Measurements from ENCODE around the gene TPCN1. TPM values are rescaled to one million over a fixed set of nuclear protein-coding genes. Genes with fewer than 3 reads are reported as not detected.

Gene TPCN1
- total and polyA plus RNA-seq, 2 of the 13 experiments (the other 11 are each of a cell fraction or from before 2014, with no cell fraction given): 8.0 to 26.8 TPM

DNA sequence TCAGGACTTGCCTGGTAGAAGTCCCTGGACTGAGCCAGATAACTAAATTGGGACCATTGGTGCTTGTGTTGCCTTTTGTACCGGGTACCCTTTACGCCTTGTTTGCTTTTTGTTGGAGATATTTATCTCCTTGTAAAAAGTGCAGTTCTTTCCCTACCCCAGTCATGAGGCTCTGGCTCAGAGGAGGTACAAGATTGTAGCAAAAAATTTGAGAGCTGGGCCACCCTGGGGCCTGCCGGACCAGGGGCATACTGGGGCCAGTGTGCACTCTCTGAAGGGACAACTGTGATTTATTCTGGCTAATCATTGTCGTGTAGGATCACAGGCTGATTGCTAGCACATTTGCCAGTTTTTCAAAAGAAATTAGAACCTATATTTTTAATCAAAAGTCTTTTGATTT, 13.2 kb downstream of the TPCN1 start (continued):
- TF ChIP-seq SOX13 (IDR thresholded peaks at IDR 0.05) (no peak), SOX13 (CRISPR knock-in tag; conservative IDR thresholded peaks at IDR 0.05 in 1 of 2, IDR thresholded peaks at IDR 0.05 in 1 of 2) (no peak), CHD2 (IDR thresholded peaks at IDR 0.05; ENCODE audit: low read depth, low read length) (no peak), MIXL1 (CRISPR knock-in tag; IDR thresholded peaks at IDR 0.05) (no peak), KLF11 (CRISPR knock-in tag; IDR thresholded peaks at IDR 0.05) (no peak)
- TF ChIP-seq, protein P1, sequence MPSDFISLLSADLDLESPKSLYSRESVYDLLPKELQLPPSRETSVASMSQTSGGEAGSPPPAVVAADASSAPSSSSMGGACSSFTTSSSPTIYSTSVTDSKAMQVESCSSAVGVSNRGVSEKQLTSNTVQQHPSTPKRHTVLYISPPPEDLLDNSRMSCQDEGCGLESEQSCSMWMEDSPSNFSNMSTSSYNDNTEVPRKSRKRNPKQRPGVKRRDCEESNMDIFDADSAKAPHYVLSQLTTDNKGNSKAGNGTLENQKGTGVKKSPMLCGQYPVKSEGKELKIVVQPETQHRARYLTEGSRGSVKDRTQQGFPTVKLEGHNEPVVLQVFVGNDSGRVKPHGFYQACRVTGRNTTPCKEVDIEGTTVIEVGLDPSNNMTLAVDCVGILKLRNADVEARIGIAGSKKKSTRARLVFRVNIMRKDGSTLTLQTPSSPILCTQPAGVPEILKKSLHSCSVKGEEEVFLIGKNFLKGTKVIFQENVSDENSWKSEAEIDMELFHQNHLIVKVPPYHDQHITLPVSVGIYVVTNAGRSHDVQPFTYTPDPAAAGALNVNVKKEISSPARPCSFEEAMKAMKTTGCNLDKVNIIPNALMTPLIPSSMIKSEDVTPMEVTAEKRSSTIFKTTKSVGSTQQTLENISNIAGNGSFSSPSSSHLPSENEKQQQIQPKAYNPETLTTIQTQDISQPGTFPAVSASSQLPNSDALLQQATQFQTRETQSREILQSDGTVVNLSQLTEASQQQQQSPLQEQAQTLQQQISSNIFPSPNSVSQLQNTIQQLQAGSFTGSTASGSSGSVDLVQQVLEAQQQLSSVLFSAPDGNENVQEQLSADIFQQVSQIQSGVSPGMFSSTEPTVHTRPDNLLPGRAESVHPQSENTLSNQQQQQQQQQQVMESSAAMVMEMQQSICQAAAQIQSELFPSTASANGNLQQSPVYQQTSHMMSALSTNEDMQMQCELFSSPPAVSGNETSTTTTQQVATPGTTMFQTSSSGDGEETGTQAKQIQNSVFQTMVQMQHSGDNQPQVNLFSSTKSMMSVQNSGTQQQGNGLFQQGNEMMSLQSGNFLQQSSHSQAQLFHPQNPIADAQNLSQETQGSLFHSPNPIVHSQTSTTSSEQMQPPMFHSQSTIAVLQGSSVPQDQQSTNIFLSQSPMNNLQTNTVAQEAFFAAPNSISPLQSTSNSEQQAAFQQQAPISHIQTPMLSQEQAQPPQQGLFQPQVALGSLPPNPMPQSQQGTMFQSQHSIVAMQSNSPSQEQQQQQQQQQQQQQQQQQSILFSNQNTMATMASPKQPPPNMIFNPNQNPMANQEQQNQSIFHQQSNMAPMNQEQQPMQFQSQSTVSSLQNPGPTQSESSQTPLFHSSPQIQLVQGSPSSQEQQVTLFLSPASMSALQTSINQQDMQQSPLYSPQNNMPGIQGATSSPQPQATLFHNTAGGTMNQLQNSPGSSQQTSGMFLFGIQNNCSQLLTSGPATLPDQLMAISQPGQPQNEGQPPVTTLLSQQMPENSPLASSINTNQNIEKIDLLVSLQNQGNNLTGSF (CRISPR knock-in tag; IDR thresholded peaks at IDR 0.05): no peak

DNA sequence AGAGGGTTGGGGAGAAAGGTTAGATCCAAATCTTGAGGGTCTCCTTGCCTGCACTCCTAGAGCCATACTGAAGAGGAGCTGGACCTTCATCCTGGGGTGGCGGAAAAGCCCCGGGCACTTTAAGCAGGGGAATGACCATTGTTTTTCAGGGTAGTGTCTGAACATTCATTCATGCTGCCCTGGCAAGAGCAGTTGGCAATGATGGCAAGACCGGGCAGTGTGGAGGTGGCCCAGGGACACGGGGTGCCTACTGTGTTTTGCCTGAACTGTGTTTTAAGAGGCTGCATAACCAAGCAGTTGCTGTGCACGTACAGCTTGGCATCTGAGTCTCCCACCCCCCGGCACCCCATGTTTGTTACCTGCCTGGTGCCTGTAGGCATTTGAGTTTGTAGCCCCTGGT, 14.7 kb downstream of the TPCN1 start:
- FAIRE-seq (no peak), ATAC-seq (no peak), DNase-seq (ENCODE audit: low spot score) (no peak)
- Histone ChIP-seq H3K9ac (ENCODE audit: insufficient read depth, low read depth, low read length) (no peak overlapping the region), H3K27me3 (ENCODE audit: control insufficient read depth in 1 of 2, insufficient read depth in 2 of 2, low read length in 2 of 2) (no peaks in the 10 kb centered on the region), H3K4me1 (ENCODE audit: insufficient read depth, low read length) (peaks cover 52% of the 10 kb centered on the region), H3K9me3 (ENCODE audit: low read length) (no peaks in the 10 kb centered on the region), H3K36me3 (replicated peaks in 1 of 2; ENCODE audit: control insufficient read depth in 1 of 2, insufficient read depth in 2 of 2, low read length in 2 of 2) (peaks cover 7 to 11% of the 10 kb centered on the region in 2 experiments; a peak in 4 of 5 replicates), H3K27ac (ENCODE audit: extremely low read length, insufficient read depth, low read length) (no peak overlapping the region), H2AFZ (ENCODE audit: low read length) (no peak overlapping the region), H3K4me2 (ENCODE audit: low read depth, low read length) (no peak overlapping the region), H3K79me2 (ENCODE audit: insufficient read depth, low read length) (no peaks in the 10 kb centered on the region), H4K20me1 (ENCODE audit: insufficient read depth, low read length) (no peaks in the 10 kb centered on the region), H3K4me3 (replicated peaks in 1 of 3; ENCODE audit: insufficient read depth in 1 of 3, low read depth in 2 of 3, low read length in 3 of 3) (no peak overlapping the region)
- CTCF ChIA-PET (ENCODE audit: low intra/inter-chr PET ratio, low total read pairs): no interaction called here
- in situ Hi-C loops (cut with HindIII; ENCODE audit: extremely low pct_ligation_motif_present, low pct_unique_long_range_greater_than_20kb) (no loop called here), intact Hi-C loops (cut with micrococcal nuclease; ENCODE audit: unreplicated experiment) (no loop called here)
- WGBS (ENCODE audit: low lambda C conversion rate): 96% methylated on average over 4 of the region's 6 CpGs
- POLR2A ChIA-PET: interaction anchor here (1.0 to 3.7 kb wide), 2 partner anchors 10 to 14 kb away, joined by 3 to 17 read pairs; partner anchors contain the start of gene TPCN1
- no TSS peak for BruUV-seq (replicated peaks)
- no peak for TF ChIP-seq MED13 (CRISPR knock-in tag; IDR thresholded peaks at IDR 0.05)
- TF ChIP-seq, protein P2, sequence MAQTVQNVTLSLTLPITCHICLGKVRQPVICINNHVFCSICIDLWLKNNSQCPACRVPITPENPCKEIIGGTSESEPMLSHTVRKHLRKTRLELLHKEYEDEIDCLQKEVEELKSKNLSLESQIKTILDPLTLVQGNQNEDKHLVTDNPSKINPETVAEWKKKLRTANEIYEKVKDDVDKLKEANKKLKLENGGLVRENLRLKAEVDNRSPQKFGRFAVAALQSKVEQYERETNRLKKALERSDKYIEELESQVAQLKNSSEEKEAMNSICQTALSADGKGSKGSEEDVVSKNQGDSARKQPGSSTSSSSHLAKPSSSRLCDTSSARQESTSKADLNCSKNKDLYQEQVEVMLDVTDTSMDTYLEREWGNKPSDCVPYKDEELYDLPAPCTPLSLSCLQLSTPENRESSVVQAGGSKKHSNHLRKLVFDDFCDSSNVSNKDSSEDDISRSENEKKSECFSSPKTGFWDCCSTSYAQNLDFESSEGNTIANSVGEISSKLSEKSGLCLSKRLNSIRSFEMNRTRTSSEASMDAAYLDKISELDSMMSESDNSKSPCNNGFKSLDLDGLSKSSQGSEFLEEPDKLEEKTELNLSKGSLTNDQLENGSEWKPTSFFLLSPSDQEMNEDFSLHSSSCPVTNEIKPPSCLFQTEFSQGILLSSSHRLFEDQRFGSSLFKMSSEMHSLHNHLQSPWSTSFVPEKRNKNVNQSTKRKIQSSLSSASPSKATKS (CRISPR knock-in tag; IDR thresholded peaks at IDR 0.05): no peak
- no peak for TF ChIP-seq CREB1 (IDR thresholded peaks at IDR 0.05)
- no peak for TF ChIP-seq CREB1 (CRISPR knock-in tag; IDR thresholded peaks at IDR 0.05)
- no peak for TF ChIP-seq MED1 (CRISPR knock-in tag; IDR thresholded peaks at IDR 0.05)
- no peak for TF ChIP-seq ONECUT2 (CRISPR knock-in tag; IDR thresholded peaks at IDR 0.05)
- no peak for TF ChIP-seq GTF2F1 (IDR thresholded peaks at IDR 0.05; ENCODE audit: low read length)
- TF ChIP-seq, protein P3, sequence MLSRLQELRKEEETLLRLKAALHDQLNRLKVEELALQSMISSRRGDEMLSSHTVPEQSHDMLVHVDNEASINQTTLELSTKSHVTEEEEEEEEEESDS (CRISPR knock-in tag; IDR thresholded peaks at IDR 0.05; ENCODE audit: borderline replicate concordance): no peak
- no peak for TF ChIP-seq TCF12 (IDR thresholded peaks at IDR 0.05)
- no peak for TF ChIP-seq TCF12 (CRISPR knock-in tag; IDR thresholded peaks at IDR 0.05)
- no peak for TF ChIP-seq RFX1 (IDR thresholded peaks at IDR 0.05)
- no peak for TF ChIP-seq ZSCAN12 (CRISPR knock-in tag; IDR thresholded peaks at IDR 0.05)
